Trophoblast cell (in vitro differentiated cells and primary cell): ENCODE results near the gene BABAM2.

Experiments used
- DNase-seq, 2 donors: peaks; one replicate each; pipeline ENCODE4 v3.0.0-alpha.2; 2016
- H2AFZ ChIP-seq: 2 replicates; pipeline ENCODE4 v1.6.1; 2013; ENCODE audit warnings: low read length, moderate library complexity, mild to moderate bottlenecking; ENCODE audit not compliant: insufficient read depth, poor library complexity
- H2AK5ac ChIP-seq: 2 replicates; pipeline ENCODE4 v1.6.1; 2013; ENCODE audit warnings: mild to moderate bottlenecking, low read length
- H2BK120ac ChIP-seq: 2 replicates; pipeline ENCODE4 v1.6.1; 2013; ENCODE audit warnings: low read length, mild to moderate bottlenecking, moderate library complexity; ENCODE audit not compliant: insufficient read depth, poor library complexity
- H2BK12ac ChIP-seq: 2 replicates; pipeline ENCODE4 v1.6.1; 2013; ENCODE audit warnings: mild to moderate bottlenecking, low read length, moderate library complexity
- H2BK5ac ChIP-seq: 2 replicates; pipeline ENCODE4 v1.6.1; 2013; ENCODE audit warnings: low read length, low read depth, moderate library complexity, mild to moderate bottlenecking; ENCODE audit not compliant: poor library complexity
- H3K14ac ChIP-seq: 2 replicates; pipeline ENCODE4 v1.6.1; 2013; ENCODE audit warnings: mild to moderate bottlenecking, low read length
- H3K18ac ChIP-seq: 2 replicates; pipeline ENCODE4 v1.6.1; 2013; ENCODE audit warnings: mild to moderate bottlenecking, low read length
- H3K23ac ChIP-seq: 2 replicates; pipeline ENCODE4 v1.6.1; 2013; ENCODE audit warnings: low read length
- H3K27ac ChIP-seq: 2 replicates; pipeline ENCODE4 v1.5.1; 2013; ENCODE audit warnings: low read depth, mild to moderate bottlenecking, inconsistent platforms, low read length, moderate library complexity
- H3K27me3 ChIP-seq: 2 replicates; pipeline ENCODE4 v1.6.1; 2013; ENCODE audit warnings: inconsistent platforms, mild to moderate bottlenecking, low read length, moderate library complexity; ENCODE audit not compliant: insufficient read depth
- H3K36me3 ChIP-seq, 2 experiments: 1 replicate in 1 of 2; 2 replicates in 1 of 2; pipeline ENCODE4 v1.6.1; 2013; ENCODE audit warnings: low read length in 2 of 2, mild to moderate bottlenecking in 2 of 2, moderate library complexity in 1 of 2; ENCODE audit not compliant: insufficient read depth in 2 of 2, control insufficient read depth in 1 of 2
- H3K4ac ChIP-seq: 2 replicates; pipeline ENCODE4 v1.6.1; 2013; ENCODE audit warnings: low read depth, mild to moderate bottlenecking, low read length, moderate library complexity
- H3K4me1 ChIP-seq, 2 experiments: 1 replicate in 1 of 2; 2 replicates in 1 of 2; pipeline ENCODE4 v1.6.1; 2013; ENCODE audit warnings: low read length in 2 of 2, mild to moderate bottlenecking in 2 of 2, moderate library complexity in 1 of 2; ENCODE audit not compliant: insufficient read depth in 2 of 2, control insufficient read depth in 1 of 2
- H3K4me2 ChIP-seq: 2 replicates; pipeline ENCODE4 v1.6.1; 2013; ENCODE audit warnings: inconsistent platforms, mild to moderate bottlenecking, low read length, moderate library complexity
- H3K4me3 ChIP-seq: 2 replicates; pipeline ENCODE4 v1.5.1; 2013; ENCODE audit warnings: mild to moderate bottlenecking, low read depth, low read length, inconsistent platforms
- H3K79me1 ChIP-seq: one replicate; pipeline ENCODE4 v1.6.1; 2013; ENCODE audit warnings: low read length
- H3K79me2 ChIP-seq: 2 replicates; pipeline ENCODE4 v1.6.1; 2013; ENCODE audit warnings: low read length, mild to moderate bottlenecking; ENCODE audit not compliant: control insufficient read depth, insufficient read depth, poor library complexity
- H3K9ac ChIP-seq: 2 replicates; pipeline ENCODE4 v1.6.1; 2013; ENCODE audit warnings: mild to moderate bottlenecking, low read length
- H3K9me3 ChIP-seq: 2 replicates; pipeline ENCODE4 v1.6.1; 2013; ENCODE audit warnings: low read depth, mild to moderate bottlenecking, control low read depth, inconsistent platforms, low read length; ENCODE audit not compliant: insufficient read depth
- H4K12ac ChIP-seq: 2 replicates; pipeline ENCODE4 v1.6.1; 2013; ENCODE audit warnings: low read depth, mild to moderate bottlenecking, low read length, moderate library complexity
- H4K8ac ChIP-seq: 2 replicates; pipeline ENCODE4 v1.6.1; 2013; ENCODE audit warnings: low read depth, mild to moderate bottlenecking, low read length, moderate library complexity
- H4K91ac ChIP-seq: one replicate; pipeline ENCODE4 v1.6.1; 2013; ENCODE audit warnings: low read depth, mild to moderate bottlenecking, low read length, moderate library complexity
- WGBS: extraction: QIAGEN DNeasy Blood & Tissue Kit; methylation state at CpG from one replicate; pipeline ENCODE4 v1.1.7; 2013; ENCODE audit warnings: missing lambda C conversion rate; ENCODE audit not compliant: insufficient read length, insufficient coverage; ENCODE audit errors: extremely low coverage; 5-methylcytosine and 5-hydroxymethylcytosine counted together

The BABAM2 gene

DNA sequence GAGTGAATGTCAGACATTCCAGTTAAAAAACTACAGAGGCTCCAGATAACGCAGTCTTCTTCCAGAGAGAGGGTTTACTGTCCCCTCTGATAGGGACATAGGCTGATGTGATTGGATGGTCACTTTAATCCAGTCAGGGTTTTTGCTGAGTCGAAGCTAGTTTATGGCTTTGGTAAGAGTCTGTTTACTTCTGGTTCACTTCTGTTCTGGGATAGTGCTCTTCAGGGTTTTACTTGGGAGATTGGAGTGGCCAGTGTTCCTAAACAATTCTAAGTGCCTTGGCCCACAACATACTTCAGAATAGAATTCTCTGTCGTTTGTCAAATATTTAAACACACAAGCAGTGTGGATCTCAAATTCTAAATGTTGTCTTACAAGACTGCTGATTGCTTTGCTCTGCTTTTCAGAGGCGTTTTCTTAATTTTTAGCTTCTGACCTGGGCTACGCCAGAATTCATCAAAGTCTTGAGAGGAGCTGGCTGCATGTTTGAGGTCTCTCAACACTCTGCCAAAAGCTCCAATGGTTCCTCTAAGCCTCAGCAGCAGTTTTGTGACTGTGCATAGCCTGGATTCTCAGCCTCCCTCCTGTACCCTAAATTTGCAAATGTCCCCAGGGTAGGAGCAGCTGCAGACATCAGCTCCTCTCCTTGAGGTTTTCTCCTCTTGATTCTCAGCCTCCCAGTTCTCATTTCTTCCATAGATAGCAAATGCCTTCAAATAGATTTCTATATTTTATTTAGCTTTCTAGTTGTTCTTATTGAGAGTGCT is 105.8 kb downstream of the BABAM2 start:
- Histone ChIP-seq H2BK120ac (no peak overlapping the region), H3K9me3 (peaks cover 2% of the 10 kb centered on the region), H3K4me1 (peaks cover 0 to 2% of the 10 kb centered on the region in 2 experiments), H3K23ac (no peak overlapping the region), H3K14ac (no peak overlapping the region), H2BK5ac (no peak overlapping the region), H2AK5ac (no peak overlapping the region), H3K27me3 (no peaks in the 10 kb centered on the region), H2AFZ (no peak overlapping the region), H3K27ac (no peak overlapping the region), H2BK12ac (no peak overlapping the region), H3K36me3 (no peaks in the 10 kb centered on the region), H4K91ac (no peak overlapping the region), H3K9ac (no peak overlapping the region), H3K4me2 (no peak overlapping the region), H3K4me3 (no peak overlapping the region), H3K79me1 (no peaks in the 10 kb centered on the region), H3K4ac (no peak overlapping the region), H3K79me2 (no peaks in the 10 kb centered on the region), H3K18ac (no peak overlapping the region), H4K12ac (no peak overlapping the region), H4K8ac (no peak overlapping the region)
- WGBS: no CpG with 5 or more reads among the region's 5 CpGs
- DNase-seq: no peak

DNA sequence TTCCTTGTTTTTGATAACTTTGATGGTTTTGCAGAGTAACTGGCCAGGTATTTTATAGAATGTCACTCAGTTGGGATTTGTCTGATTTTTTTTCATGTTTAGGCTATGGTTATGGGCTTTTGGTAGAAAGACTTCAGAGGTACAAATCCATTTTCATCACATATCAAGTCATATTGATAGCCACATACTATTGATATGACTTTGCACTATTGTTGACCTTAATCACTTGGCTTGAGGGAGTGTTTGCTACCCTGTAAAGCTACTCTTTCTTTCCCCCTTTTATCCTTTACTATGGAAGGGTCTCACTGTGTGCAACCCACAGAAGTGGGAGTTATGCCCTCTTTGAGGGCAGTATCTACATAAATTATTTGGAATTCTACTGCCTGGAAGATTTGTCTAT is 109.8 kb downstream of the BABAM2 start:
- Histone ChIP-seq H2AFZ (no peak overlapping the region), H3K4me3 (no peak overlapping the region), H3K4me2 (no peak overlapping the region), H3K36me3 (no peaks in the 10 kb centered on the region), H4K12ac (no peak overlapping the region), H3K27me3 (no peaks in the 10 kb centered on the region), H3K23ac (no peak overlapping the region), H2BK5ac (no peak overlapping the region), H3K4me1 (no peaks in the 10 kb centered on the region), H3K14ac (no peak overlapping the region), H2AK5ac (no peak overlapping the region), H3K79me1 (no peaks in the 10 kb centered on the region), H3K4ac (no peak overlapping the region), H3K9me3 (no peaks in the 10 kb centered on the region), H4K91ac (no peak overlapping the region), H4K8ac (no peak overlapping the region), H2BK12ac (no peak overlapping the region), H3K27ac (no peak overlapping the region), H2BK120ac (no peak overlapping the region), H3K9ac (no peak overlapping the region), H3K79me2 (no peaks in the 10 kb centered on the region), H3K18ac (no peak overlapping the region)
- no peak for DNase-seq

DNA sequence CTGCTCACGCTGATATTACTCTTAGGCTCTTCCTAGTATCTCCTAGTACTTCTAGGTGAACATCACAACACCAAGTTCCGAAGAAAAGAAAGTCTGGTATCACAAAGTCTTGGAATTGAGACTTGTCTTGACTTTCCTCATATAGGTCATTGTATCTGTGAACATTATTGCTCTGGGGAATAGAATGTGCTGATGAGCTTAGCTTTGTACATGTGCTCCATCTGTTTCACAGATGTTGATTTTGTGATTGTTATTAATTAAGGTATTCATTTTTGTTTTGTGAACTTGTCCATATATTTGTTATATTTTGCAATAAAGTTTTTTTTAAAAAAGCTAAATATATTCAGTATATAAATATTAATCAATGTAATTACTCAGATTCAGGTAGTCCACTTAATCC is 111.7 kb downstream of the BABAM2 start:
- no peaks in the 10 kb centered on the region for H3K79me2 ChIP-seq
- no peak overlapping the region for H3K4me3 ChIP-seq
- no CpG with 5 or more reads among the region's 2 CpGs for WGBS

DNA sequence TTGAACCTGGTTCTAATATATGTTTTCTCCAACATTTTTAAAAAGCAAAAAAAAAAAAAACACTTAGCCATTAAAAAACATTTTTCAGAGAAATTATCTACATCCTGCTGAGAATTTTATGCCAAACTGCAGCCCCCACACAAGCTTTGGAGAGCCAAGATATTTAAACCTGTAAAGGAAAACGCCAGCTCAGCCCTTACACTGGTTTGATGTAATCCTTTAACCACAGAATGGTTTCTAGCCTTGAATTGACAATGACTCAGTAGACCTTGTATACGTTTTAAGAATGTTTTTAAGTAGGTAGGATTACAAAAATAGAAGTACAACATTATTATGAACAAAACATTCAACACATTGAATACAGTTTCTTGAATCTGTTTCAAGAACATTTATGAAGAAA is 113.6 kb downstream of the BABAM2 start:
- Histone ChIP-seq H3K79me1 (no peaks in the 10 kb centered on the region), H3K4me3 (no peak overlapping the region), H3K18ac (no peak overlapping the region), H3K23ac (no peak overlapping the region), H2BK5ac (no peak overlapping the region), H3K36me3 (no peaks in the 10 kb centered on the region), H2AK5ac (no peak overlapping the region), H3K4me1 (no peaks in the 10 kb centered on the region), H3K4me2 (no peak overlapping the region), H2AFZ (no peak overlapping the region), H4K91ac (no peak overlapping the region), H2BK120ac (no peak overlapping the region), H3K79me2 (no peaks in the 10 kb centered on the region), H3K9ac (no peak overlapping the region), H2BK12ac (no peak overlapping the region), H4K12ac (no peak overlapping the region), H3K9me3 (no peaks in the 10 kb centered on the region), H4K8ac (no peak overlapping the region), H3K14ac (no peak overlapping the region), H3K4ac (no peak overlapping the region), H3K27ac (no peak overlapping the region), H3K27me3 (no peaks in the 10 kb centered on the region)
- no CpG with 5 or more reads among the region's 2 CpGs for WGBS
- DNase-seq: no peak

More for the DNA sequence above, 111.7 kb downstream of the BABAM2 start:
- H4K91ac ChIP-seq: no peak overlapping the region
- no peak overlapping the region for H3K23ac ChIP-seq
- H3K4ac ChIP-seq: no peak overlapping the region
- no peak overlapping the region for H3K4me2 ChIP-seq
- H2BK12ac ChIP-seq: no peak overlapping the region
- H4K8ac ChIP-seq: no peak overlapping the region
- no peak overlapping the region for H3K27ac ChIP-seq
- H2AK5ac ChIP-seq: no peak overlapping the region
- DNase-seq: no peak
- H3K18ac ChIP-seq: no peak overlapping the region
- no peaks in the 10 kb centered on the region for H3K4me1 ChIP-seq
- H2BK5ac ChIP-seq: no peak overlapping the region
- H3K14ac ChIP-seq: no peak overlapping the region
- no peak overlapping the region for H2BK120ac ChIP-seq
- no peaks in the 10 kb centered on the region for H3K9me3 ChIP-seq
- H3K36me3 ChIP-seq: no peaks in the 10 kb centered on the region
- no peak overlapping the region for H2AFZ ChIP-seq
- H3K27me3 ChIP-seq: no peaks in the 10 kb centered on the region
- no peak overlapping the region for H4K12ac ChIP-seq
- H3K79me1 ChIP-seq: no peaks in the 10 kb centered on the region
- no peak overlapping the region for H3K9ac ChIP-seq
